Liver (tissue), 9 donors: Measurements from ENCODE around the gene PYURF. TPM values are rescaled to one million over a fixed set of nuclear protein-coding genes. Genes with fewer than 3 reads are reported as not detected.
A peak's percentile ranks its signal among the peaks of the same experiment; 100 is the strongest.

Experiments
- DNase-seq: peaks from one replicate; pipeline ENCODE4 v3.0.0-alpha.2; 2017; ENCODE audit warnings: low spot score
- H3K27ac ChIP-seq, 2 donors: one replicate each; pipeline ENCODE4 v1.7.0; 2013; ENCODE audit warnings: inconsistent platforms in 2 of 2, low read length in 2 of 2, control low read depth in 1 of 2, low read depth in 1 of 2, mild to moderate bottlenecking in 1 of 2
- H3K27me3 ChIP-seq, 4 donors: one replicate each; pipeline versions ENCODE4 v1.6.1 to v1.7.0; 2013; ENCODE audit warnings: low read length in 3 of 4, inconsistent platforms in 1 of 4, mild to moderate bottlenecking in 1 of 4, moderate library complexity in 1 of 4; ENCODE audit not compliant: control insufficient read depth in 4 of 4, insufficient read depth in 4 of 4
- H3K36me3 ChIP-seq, 4 donors: one replicate each; pipeline versions ENCODE4 v1.6.1 to v1.7.0; 2013; ENCODE audit warnings: low read length in 3 of 4, mild to moderate bottlenecking in 3 of 4, low read depth in 1 of 4, moderate library complexity in 1 of 4; ENCODE audit not compliant: control insufficient read depth in 4 of 4, insufficient read depth in 3 of 4
- H3K4me1 ChIP-seq, 4 donors: one replicate each; pipeline versions ENCODE4 v1.6.1 to v1.7.0; 2013; ENCODE audit warnings: low read length in 3 of 4, mild to moderate bottlenecking in 3 of 4, moderate library complexity in 1 of 4; ENCODE audit not compliant: control insufficient read depth in 4 of 4, insufficient read depth in 4 of 4
- H3K4me3 ChIP-seq, 3 donors: one replicate each; pipeline versions ENCODE4 v1.6.1 to v1.7.0; 2013; ENCODE audit warnings: low read length in 3 of 3, control low read depth in 1 of 3, low read depth in 1 of 3, mild to moderate bottlenecking in 1 of 3
- H3K9ac ChIP-seq, 2 donors: one replicate each; pipeline ENCODE4 v1.7.0; 2013; ENCODE audit warnings: low read length in 2 of 2, mild to moderate bottlenecking in 2 of 2, moderate library complexity in 2 of 2, control low read depth in 1 of 2, low read depth in 1 of 2
- H3K9me3 ChIP-seq, 4 donors: one replicate each; pipeline versions ENCODE4 v1.6.1 to v1.7.0; 2013; ENCODE audit warnings: low read length in 3 of 4; ENCODE audit not compliant: control insufficient read depth in 4 of 4
- CTCF ChIP-seq: fragments of 150-350 bp; IDR thresholded peaks from 2 replicates; pipeline ENCODE4 v1.5.1; 2017; ENCODE audit warnings: improper control_type of control experiment, low read depth, low read length; ENCODE audit not compliant: missing input control
- EGR1 ChIP-seq, 2 donors: IDR thresholded peaks; 2 replicates each; pipeline ENCODE4 v1.6.1; 2016 to 2018; ENCODE audit warnings: antibody characterized with exemption in 2 of 2, low read depth in 2 of 2
- FOXA1 ChIP-seq: IDR thresholded peaks from 2 replicates; pipeline ENCODE4 v1.6.1; 2016; ENCODE audit warnings: antibody characterized with exemption
- FOXA2 ChIP-seq: IDR thresholded peaks from 2 replicates; pipeline ENCODE4 v1.6.1; 2016; ENCODE audit warnings: antibody characterized with exemption
- GABPA ChIP-seq, 2 donors: IDR thresholded peaks in 1 of 2; conservative IDR thresholded peaks in 1 of 2; 2 replicates each; pipeline ENCODE4 v1.6.1; 2016; ENCODE audit warnings: antibody characterized with exemption in 2 of 2, mild to moderate bottlenecking in 1 of 2, moderate library complexity in 1 of 2
- HNF4A ChIP-seq, 2 donors: conservative IDR thresholded peaks; 2 replicates each; pipeline ENCODE4 v1.6.1; 2016; ENCODE audit warnings: antibody characterized with exemption in 2 of 2, mild to moderate bottlenecking in 2 of 2
- HNF4G ChIP-seq: IDR thresholded peaks from 2 replicates; pipeline ENCODE4 v1.6.1; 2016; ENCODE audit warnings: antibody characterized with exemption
- JUND ChIP-seq, 2 donors: IDR thresholded peaks; 2 replicates each; pipeline ENCODE4 v1.6.1; 2016; ENCODE audit warnings: antibody characterized with exemption in 2 of 2
- NR2F2 ChIP-seq: IDR thresholded peaks from 2 replicates; pipeline ENCODE4 v1.6.1; 2016; ENCODE audit warnings: antibody characterized with exemption
- RAD21 ChIP-seq, 2 donors: IDR thresholded peaks; 2 replicates each; pipeline ENCODE4 v1.6.1; 2016; ENCODE audit warnings: antibody characterized with exemption in 2 of 2, mild to moderate bottlenecking in 2 of 2
- RXRA ChIP-seq, 2 donors: IDR thresholded peaks; 2 replicates each; pipeline ENCODE4 v1.6.1; 2017 to 2018; ENCODE audit warnings: antibody characterized with exemption in 2 of 2, mild to moderate bottlenecking in 1 of 2
- SP1 ChIP-seq: IDR thresholded peaks from 2 replicates; pipeline ENCODE4 v1.6.1; 2018; ENCODE audit warnings: antibody characterized with exemption, mild to moderate bottlenecking
- TAF1 ChIP-seq: conservative IDR thresholded peaks from 2 replicates; pipeline ENCODE4 v1.6.1; 2016; ENCODE audit warnings: antibody characterized with exemption, mild to moderate bottlenecking
- YY1 ChIP-seq: IDR thresholded peaks from 2 replicates; pipeline ENCODE4 v1.6.1; 2016; ENCODE audit warnings: antibody characterized with exemption, mild to moderate bottlenecking
- ZBTB33 ChIP-seq: IDR thresholded peaks from 2 replicates; pipeline ENCODE4 v1.6.1; 2016; ENCODE audit warnings: antibody characterized with exemption
- WGBS: extraction: QIAGEN DNeasy Blood & Tissue Kit; methylation state at CpG from one replicate; pipeline ENCODE4 v1.1.7; 2013; 5-methylcytosine and 5-hydroxymethylcytosine counted together
- polyA plus RNA-seq, 2 donors: library from polyadenylated mRNA; stranded (reverse) in 1 of 2; unstranded in 1 of 2; fragments of 200-250 nt in 1 of 2; fragments of >200 nt in 1 of 2; fragmentation: Nextera tagmentation in 1 of 2; extraction: Ambion mirVana in 1 of 2; gene quantifications; one replicate each; pipeline versions ENCODE4 v1.2.1 to v1.2.3, GENCODE V29; 2013 to 2015
- total RNA-seq, 2 donors: library from RNA; depleted of rRNA; stranded (reverse); fragments of >200 nt; gene quantifications; one replicate each; pipeline ENCODE4 v1.2.3, GENCODE V29; 2014
- TF ChIP-seq, protein P1 (sequence below): IDR thresholded peaks from 2 replicates; pipeline ENCODE4 v1.6.1; 2016; ENCODE audit warnings: antibody characterized with exemption, mild to moderate bottlenecking
- TF ChIP-seq, protein P2 (sequence below): IDR thresholded peaks from 2 replicates; pipeline ENCODE4 v1.6.1; 2016; ENCODE audit warnings: antibody characterized with exemption
- TF ChIP-seq, protein P3 (sequence below): IDR thresholded peaks from 2 replicates; pipeline ENCODE4 v1.6.1; 2016; ENCODE audit warnings: antibody characterized with exemption
- donor health status: healthy.
- donor health status: healthy.
- donor health status: healthy.
- donor health status: healthy.
- donor health status: healthy.

The PYURF gene, protein sequence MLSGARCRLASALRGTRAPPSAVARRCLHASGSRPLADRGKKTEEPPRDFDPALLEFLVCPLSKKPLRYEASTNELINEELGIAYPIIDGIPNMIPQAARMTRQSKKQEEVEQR
- 10 to 100 TPM; 28.8 to 60.4 TPM for total RNA-seq
- polyA plus RNA-seq, result 10 to 100 TPM; 56.9 to 86.0 TPM

DNA sequence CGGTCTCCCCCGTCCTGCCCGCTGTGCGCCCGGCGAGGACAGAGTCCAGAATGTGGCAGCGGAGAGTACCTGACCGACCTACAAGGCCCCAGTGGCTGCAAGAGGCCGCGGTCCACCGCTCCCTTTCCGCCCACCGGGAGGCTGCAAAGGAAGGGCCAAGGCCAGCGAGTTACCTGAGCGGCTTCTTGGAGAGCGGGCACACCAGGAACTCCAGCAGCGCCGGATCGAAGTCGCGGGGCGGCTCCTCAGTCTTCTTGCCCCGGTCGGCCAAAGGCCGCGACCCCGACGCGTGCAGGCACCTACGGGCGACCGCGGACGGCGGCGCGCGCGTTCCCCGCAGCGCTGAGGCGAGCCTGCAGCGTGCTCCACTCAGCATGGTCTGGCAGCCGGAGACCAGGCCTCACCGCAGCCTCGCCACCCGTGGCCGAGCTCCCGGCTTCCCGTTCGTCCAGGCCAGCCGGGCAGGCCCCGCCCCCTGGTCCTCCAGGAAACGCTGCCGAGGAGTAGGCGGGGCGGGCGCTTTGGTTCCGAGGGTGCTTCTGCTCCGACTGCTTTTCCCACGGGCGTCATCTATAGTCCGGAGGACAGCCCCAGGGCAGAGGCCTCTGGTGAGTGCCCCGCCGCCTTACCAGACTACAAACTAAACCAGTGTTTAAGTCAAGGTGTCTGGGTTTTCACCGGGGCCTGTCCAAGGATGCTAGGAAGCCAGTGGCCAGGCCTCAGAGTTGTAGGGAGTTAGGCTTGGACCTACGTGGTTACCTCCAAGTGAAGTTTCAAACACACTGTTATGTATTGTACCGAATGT, at the start of gene PYURF:
Gene PYURF, minus strand, starts transcription at position 452 of the 805 bp plus-strand sequence. Its CDS starts 76 bp downstream, at position 376.
- no peaks in the 10 kb centered on the region for H3K9me3 ChIP-seq
- H3K36me3 ChIP-seq, result peaks cover 0 to 9% (median 4%) of the 10 kb centered on the region in 4 donors
- H3K9ac ChIP-seq, result peak within 1 kb of the TSS; percentile 94 to 98
- under 1% methylated on average over 68 of the region's 68 CpGs for WGBS
- H3K4me3 ChIP-seq, result peak within 1 kb of the TSS; percentile 88 to 97 (median 92)
- DNase-seq, result peak; percentile 89
- TF ChIP-seq ZBTB33 (no peak), JUND (IDR thresholded peaks at IDR 0.05) (no peak), NR2F2 (peak; percentile 1), TAF1 (peak; percentile 39), SP1 (peak; percentile 42), GABPA (IDR thresholded peaks at IDR 0.05 in 1 of 2, conservative IDR thresholded peaks at IDR 0.05 in 1 of 2) (no peak), RXRA (IDR thresholded peaks at IDR 0.05) (no peak), YY1 (peak; percentile 65), RAD21 (IDR thresholded peaks at IDR 0.05) (peak in 1 of 2 donors; percentile 7), HNF4G (no peak), HNF4A (conservative IDR thresholded peaks at IDR 0.05) (peak in 1 of 2 donors; percentile 37)
- TF ChIP-seq, protein P1, sequence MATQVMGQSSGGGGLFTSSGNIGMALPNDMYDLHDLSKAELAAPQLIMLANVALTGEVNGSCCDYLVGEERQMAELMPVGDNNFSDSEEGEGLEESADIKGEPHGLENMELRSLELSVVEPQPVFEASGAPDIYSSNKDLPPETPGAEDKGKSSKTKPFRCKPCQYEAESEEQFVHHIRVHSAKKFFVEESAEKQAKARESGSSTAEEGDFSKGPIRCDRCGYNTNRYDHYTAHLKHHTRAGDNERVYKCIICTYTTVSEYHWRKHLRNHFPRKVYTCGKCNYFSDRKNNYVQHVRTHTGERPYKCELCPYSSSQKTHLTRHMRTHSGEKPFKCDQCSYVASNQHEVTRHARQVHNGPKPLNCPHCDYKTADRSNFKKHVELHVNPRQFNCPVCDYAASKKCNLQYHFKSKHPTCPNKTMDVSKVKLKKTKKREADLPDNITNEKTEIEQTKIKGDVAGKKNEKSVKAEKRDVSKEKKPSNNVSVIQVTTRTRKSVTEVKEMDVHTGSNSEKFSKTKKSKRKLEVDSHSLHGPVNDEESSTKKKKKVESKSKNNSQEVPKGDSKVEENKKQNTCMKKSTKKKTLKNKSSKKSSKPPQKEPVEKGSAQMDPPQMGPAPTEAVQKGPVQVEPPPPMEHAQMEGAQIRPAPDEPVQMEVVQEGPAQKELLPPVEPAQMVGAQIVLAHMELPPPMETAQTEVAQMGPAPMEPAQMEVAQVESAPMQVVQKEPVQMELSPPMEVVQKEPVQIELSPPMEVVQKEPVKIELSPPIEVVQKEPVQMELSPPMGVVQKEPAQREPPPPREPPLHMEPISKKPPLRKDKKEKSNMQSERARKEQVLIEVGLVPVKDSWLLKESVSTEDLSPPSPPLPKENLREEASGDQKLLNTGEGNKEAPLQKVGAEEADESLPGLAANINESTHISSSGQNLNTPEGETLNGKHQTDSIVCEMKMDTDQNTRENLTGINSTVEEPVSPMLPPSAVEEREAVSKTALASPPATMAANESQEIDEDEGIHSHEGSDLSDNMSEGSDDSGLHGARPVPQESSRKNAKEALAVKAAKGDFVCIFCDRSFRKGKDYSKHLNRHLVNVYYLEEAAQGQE, result peak; percentile 18
- TF ChIP-seq, protein P2, sequence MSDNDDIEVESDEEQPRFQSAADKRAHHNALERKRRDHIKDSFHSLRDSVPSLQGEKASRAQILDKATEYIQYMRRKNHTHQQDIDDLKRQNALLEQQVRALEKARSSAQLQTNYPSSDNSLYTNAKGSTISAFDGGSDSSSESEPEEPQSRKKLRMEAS, result no peak
- TF ChIP-seq, protein P3, sequence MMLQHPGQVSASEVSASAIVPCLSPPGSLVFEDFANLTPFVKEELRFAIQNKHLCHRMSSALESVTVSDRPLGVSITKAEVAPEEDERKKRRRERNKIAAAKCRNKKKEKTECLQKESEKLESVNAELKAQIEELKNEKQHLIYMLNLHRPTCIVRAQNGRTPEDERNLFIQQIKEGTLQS, result no peak
- peak within 1 kb of the TSS; percentile 90 to 95 for H3K27ac ChIP-seq
- H3K27me3 ChIP-seq, result no peaks in the 10 kb centered on the region
- peaks cover 4 to 20% (median 7%) of the 10 kb centered on the region in 4 donors for H3K4me1 ChIP-seq

- no peak overlapping the region for H3K27ac ChIP-seq
- DNase-seq, result no peak
- no peaks in the 10 kb centered on the region for H3K36me3 ChIP-seq
- no peaks in the 10 kb centered on the region for H3K27me3 ChIP-seq
- no peak overlapping the region for H3K4me3 ChIP-seq
- no peaks in the 10 kb centered on the region for H3K9me3 ChIP-seq
- H3K9ac ChIP-seq, result no peak overlapping the region
- H3K4me1 ChIP-seq, result no peaks in the 10 kb centered on the region
- TF ChIP-seq NR2F2 (no peak), TAF1 (no peak), SP1 (no peak), HNF4G (no peak), RAD21 (IDR thresholded peaks at IDR 0.05) (no peak), JUND (IDR thresholded peaks at IDR 0.05) (no peak), CTCF (no peak), FOXA2 (no peak), RXRA (IDR thresholded peaks at IDR 0.05) (no peak), FOXA1 (no peak), EGR1 (IDR thresholded peaks at IDR 0.05; ENCODE audit: low read depth in 2 of 2) (no peak)
- TF ChIP-seq, protein P3, result no peak
- TF ChIP-seq, protein P1, result no peak
Measured at GRCh38 chr4:88570001-88570400, 46.4 kb upstream of the PYURF start.
